Measurements from ENCODE around the gene DUSP28. TPM values are rescaled to one million over a fixed set of nuclear protein-coding genes. Genes with fewer than 3 reads are reported as not detected.
"Not testable (repeated sequence)": the region's sequence is repeated elsewhere in the genome, so short reads cannot be mapped to it uniquely, and the experiment has no call there.

Gene DUSP28
- total RNA-seq, 6 experiments from 2014 or later: 3.1 to 5.0 (median 4.3) TPM

DNA sequence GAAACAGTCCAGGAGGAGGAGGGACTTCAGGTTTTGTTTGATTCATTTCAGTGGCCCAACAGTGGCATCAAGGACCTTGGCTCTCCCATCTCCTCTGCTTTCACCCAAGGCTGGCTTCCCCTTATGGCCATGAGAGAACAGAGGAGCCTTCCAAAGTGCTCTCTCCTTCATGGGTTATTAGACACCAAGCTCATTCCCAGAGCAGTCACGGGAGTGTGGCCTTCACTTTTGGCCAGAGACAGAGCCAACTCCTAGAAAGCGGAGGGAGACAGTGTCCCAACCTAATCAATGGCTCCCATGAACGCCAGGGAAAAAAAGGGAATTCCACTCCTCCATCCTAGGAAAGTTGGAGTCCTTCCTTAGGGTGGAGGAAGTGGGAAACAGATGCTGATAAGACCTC is 871 bp upstream of the DUSP28 start:
- no peaks in the 10 kb centered on the region for H3K27me3 Mint-ChIP-seq (ENCODE audit: insufficient read depth)
- H3K9me3 Mint-ChIP-seq: no peaks in the 10 kb centered on the region
- no peak for DNase-seq
- peak overlapping the region; percentile 44; the same call in 1 of the 2 replicates for H3K27ac Mint-ChIP-seq
- peak overlapping the region; percentile 93 for H3K4me3 Mint-ChIP-seq
- TF ChIP-seq, protein P1, sequence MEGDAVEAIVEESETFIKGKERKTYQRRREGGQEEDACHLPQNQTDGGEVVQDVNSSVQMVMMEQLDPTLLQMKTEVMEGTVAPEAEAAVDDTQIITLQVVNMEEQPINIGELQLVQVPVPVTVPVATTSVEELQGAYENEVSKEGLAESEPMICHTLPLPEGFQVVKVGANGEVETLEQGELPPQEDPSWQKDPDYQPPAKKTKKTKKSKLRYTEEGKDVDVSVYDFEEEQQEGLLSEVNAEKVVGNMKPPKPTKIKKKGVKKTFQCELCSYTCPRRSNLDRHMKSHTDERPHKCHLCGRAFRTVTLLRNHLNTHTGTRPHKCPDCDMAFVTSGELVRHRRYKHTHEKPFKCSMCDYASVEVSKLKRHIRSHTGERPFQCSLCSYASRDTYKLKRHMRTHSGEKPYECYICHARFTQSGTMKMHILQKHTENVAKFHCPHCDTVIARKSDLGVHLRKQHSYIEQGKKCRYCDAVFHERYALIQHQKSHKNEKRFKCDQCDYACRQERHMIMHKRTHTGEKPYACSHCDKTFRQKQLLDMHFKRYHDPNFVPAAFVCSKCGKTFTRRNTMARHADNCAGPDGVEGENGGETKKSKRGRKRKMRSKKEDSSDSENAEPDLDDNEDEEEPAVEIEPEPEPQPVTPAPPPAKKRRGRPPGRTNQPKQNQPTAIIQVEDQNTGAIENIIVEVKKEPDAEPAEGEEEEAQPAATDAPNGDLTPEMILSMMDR (IDR thresholded peaks at IDR 0.05): no peak
- peaks cover 11% of the 10 kb centered on the region for H3K36me3 Mint-ChIP-seq (ENCODE audit: low read depth)
- peaks cover 46% of the 10 kb centered on the region for H3K4me1 Mint-ChIP-seq (ENCODE audit: low read depth)

DNA sequence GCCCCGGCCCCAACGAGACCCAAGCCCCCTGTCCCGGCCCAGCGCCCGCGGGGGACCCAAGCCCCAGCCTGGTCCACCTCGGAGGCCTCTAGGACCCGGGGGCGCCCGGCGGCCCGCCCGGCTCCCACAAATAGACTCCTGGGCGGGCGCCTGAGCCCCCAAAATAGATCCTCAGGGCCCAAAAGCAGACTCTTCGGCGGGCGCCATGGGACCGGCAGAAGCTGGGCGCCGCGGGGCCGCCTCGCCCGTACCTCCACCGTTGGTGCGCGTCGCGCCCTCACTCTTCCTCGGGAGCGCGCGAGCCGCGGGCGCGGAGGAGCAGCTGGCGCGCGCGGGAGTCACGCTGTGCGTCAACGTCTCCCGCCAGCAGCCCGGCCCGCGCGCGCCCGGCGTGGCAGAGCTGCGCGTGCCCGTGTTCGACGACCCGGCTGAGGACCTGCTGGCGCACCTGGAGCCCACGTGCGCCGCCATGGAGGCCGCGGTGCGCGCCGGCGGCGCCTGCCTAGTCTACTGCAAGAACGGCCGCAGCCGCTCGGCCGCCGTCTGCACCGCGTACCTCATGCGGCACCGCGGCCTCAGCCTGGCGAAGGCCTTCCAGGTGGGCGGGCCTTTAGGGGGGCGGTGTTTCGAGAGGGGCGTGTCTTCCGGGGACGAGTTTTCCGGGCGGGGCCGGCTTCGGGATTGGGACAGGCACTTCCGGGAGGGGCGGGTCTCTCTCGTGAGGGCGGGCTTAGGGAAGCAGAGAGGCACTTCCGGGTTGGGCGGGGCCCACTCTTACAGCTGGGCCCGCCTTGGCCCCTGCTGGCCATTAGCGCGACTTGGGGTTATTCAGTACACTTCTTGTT is 545 bp downstream of the DUSP28 start:
- Mint-ChIP-seq H3K4me3 (peak overlapping the region; percentile 93), H3K9me3 (no peaks in the 10 kb centered on the region), H3K27me3 (ENCODE audit: insufficient read depth) (no peaks in the 10 kb centered on the region), H3K27ac (peak overlapping the region; percentile 97), H3K36me3 (ENCODE audit: low read depth) (peaks cover 11% of the 10 kb centered on the region), H3K4me1 (ENCODE audit: low read depth) (peaks cover 60% of the 10 kb centered on the region)
- TF ChIP-seq, protein P1 (IDR thresholded peaks at IDR 0.05): peak; percentile 56; the same call in 1 of the 2 replicates
- peak; percentile 97 for DNase-seq

DNA sequence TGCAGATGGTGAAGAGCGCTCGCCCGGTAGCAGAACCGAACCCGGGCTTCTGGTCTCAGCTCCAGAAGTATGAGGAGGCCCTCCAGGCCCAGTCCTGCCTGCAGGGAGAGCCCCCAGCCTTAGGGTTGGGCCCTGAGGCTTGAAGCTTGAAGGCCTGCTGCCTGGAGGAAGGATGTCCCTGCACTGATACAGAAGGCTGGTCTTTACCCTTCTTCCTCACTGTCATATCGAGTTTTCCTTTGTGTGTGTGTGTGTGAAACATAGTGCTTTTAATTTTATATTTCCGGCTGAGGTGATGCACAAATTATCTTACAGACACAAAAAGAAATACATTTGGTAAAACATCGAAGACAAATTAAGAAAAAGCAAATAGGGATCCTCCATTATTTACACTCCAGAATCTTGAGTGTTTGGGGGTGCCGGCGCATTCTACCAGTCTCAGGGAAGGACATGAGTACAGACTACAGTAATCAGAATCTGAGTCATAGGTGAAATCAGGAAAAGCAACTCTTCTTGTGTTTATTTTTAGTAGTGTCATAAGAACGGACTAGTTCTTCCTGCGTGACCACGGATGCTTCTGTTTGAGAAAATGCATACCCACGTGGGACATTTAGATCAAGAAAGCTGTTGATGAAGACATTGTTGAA is 1.3 kb downstream of the DUSP28 start:
- DNase-seq: peak; percentile 84
- peaks cover 66% of the 10 kb centered on the region for H3K4me1 Mint-ChIP-seq (ENCODE audit: low read depth)
- peak overlapping the region; percentile 97 for H3K27ac Mint-ChIP-seq
- H3K9me3 Mint-ChIP-seq: no peaks in the 10 kb centered on the region
- no peaks in the 10 kb centered on the region for H3K27me3 Mint-ChIP-seq (ENCODE audit: insufficient read depth)
- TF ChIP-seq, protein P1 (IDR thresholded peaks at IDR 0.05): no peak; the same call in 1 of the 2 replicates
- peaks cover 11% of the 10 kb centered on the region for H3K36me3 Mint-ChIP-seq (ENCODE audit: low read depth)
- peak overlapping the region; percentile 93 for H3K4me3 Mint-ChIP-seq

DNA sequence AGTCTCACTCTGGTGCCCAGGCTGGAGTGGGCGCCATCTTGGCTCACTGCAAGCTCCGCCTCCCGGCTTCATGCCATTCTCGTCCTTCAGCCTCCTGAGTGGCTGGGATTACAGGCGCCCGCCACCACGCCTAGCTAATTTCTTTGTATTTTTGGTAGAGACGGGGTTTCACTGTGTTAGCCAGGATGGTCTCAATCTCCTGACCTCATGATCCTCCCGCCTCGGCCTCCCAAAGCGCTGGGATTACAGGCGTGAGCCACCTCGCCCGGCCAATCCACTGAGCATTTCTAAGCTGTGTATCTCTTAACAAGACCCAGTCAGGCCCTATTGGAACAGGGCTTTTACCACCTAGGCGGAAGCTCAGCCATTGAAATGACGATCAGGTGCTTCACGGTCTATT is 3.1 kb downstream of the DUSP28 start:
- Mint-ChIP-seq H3K27ac (peak overlapping the region; percentile 58; the same call in 1 of the 2 replicates), H3K36me3 (ENCODE audit: low read depth) (peaks cover 11% of the 10 kb centered on the region), H3K4me1 (ENCODE audit: low read depth) (peaks cover 74% of the 10 kb centered on the region)
- H3K9me3 Mint-ChIP-seq; H3K4me3 Mint-ChIP-seq; H3K27me3 Mint-ChIP-seq (ENCODE audit: insufficient read depth); DNase-seq: not testable (repeated sequence)

DNA sequence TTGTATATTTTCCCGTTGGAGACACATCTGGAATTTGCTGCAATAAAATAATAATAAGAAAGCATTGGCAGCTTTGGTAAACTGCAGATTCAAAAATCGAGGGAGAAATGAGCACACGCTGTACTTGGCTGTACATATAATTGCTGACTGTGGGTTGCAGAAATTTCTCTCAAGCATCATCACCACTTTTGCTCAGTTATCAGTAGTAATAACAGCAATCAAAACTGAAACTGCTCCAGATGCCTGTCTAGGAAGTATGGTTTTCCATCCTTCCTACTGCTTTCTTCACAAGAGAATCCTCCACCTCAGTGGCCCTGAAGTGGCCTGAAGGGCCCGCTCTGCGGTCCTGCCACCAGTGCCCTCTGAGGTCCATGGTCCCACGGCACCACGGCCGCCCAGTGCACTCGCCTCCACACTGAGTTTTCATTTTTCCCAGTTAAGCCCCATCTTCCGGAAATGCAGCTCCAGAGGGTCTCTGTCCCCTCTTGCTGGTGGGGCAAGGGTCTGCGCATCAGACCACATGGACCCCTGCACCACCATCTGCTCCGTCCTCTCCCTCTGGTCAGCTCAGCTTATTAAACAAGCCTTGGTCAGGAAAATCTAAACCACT is 3.9 kb downstream of the DUSP28 start:
- no peak for DNase-seq
- peaks cover 2% of the 10 kb centered on the region; the same call in 1 of the 2 replicates for H3K27me3 Mint-ChIP-seq (ENCODE audit: insufficient read depth)
- H3K9me3 Mint-ChIP-seq: no peaks in the 10 kb centered on the region
- peaks cover 11% of the 10 kb centered on the region for H3K36me3 Mint-ChIP-seq (ENCODE audit: low read depth)
- H3K27ac Mint-ChIP-seq: no peak overlapping the region
- peaks cover 66% of the 10 kb centered on the region for H3K4me1 Mint-ChIP-seq (ENCODE audit: low read depth)
- H3K4me3 Mint-ChIP-seq: no peak overlapping the region
- TF ChIP-seq, protein P1 (IDR thresholded peaks at IDR 0.05): no peak

Measured in HFFc6 (cell line).